Bronchus fibroblast of lung (primary cell): Measurements from ENCODE around the gene SF3B1. TPM values are rescaled to one million over a fixed set of nuclear protein-coding genes. Genes with fewer than 3 reads are reported as not detected.

Source experiments
- total RNA-seq: library from RNA; depleted of rRNA; stranded (reverse); fragments of >200 nt; gene quantifications from 2 replicates; pipeline ENCODE4 v1.2.3, GENCODE V29; 2015

SF3B1 gene
- 161 and 163 TPM in 2 replicates for total RNA-seq

DNA sequence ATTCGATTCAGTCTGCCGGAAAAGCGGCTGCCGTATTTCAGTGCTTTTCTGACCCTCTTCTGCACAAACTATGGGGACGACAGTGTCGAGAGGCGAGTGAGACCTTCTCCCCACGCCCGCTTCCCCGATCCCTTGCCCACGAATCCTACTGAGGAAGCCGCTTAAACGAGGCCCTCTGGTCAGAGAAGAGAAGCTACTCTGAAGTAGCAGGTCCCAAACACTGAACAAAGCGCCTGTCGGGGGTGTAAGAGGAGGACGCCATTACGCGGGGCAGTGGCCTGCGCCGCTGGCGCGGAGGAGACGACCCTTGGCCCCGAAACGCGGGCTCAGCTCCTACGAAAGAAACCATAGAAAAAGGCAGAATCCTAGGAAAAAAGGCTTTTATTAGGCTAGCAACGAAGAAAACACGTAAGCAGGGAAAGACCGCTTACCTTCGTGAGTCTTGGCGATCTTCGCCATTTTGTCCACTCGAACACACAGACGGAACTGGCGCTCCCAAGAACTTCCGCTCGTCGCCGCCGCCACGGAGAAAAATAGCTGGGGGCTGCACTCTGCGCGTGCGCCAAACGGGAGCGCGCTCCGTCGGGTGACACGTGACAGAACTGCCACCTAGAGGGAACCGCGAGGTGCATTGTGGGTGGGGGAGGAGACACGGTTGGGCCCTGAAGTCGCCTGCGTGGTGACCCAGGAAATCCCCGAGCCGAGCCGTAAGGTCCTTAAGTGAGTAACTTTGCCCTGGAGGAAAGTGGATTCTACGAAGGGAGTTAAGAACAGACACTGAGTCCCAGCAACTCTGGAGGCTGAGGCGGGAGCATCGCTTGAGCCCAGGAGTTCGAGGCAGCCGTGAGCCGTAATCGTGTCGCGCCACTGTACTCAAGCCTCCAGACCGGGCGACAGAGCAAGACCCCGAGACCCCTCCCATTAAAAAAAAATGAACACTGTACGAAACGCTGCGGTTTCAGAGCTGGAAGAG is at the start of gene SF3B1:
SF3B1 (minus strand) TSS at position 488 of the 973 bp plus-strand sequence; CDS start at position 459, 29 bp downstream.

GRCh38 chr2:197453123-197453913 is 18.5 kb upstream of the SF3B1 start, which contains the start of gene COQ10B:
COQ10B (plus strand) TSS chr2:197453552; CDS start chr2:197453561, 9 bp downstream.

Other genes starting within 250 kb of the SF3B1 start
- gene ANKRD44, start 124.2 kb downstream of the SF3B1 start, total RNA-seq, result 1.2 and 1.5 TPM in 2 replicates
- 11.3 and 16.3 TPM in 2 replicates for gene COQ10B, start 18.5 kb upstream of the SF3B1 start, total RNA-seq
- 227 and 278 TPM in 2 replicates for gene HSPD1, start 64.8 kb upstream of the SF3B1 start, total RNA-seq
- 166 and 186 TPM in 2 replicates for gene HSPE1, start 65.4 kb upstream of the SF3B1 start, total RNA-seq
- gene MOB4, start 81.0 kb upstream of the SF3B1 start, total RNA-seq, result 24.8 and 26.2 TPM in 2 replicates
- gene RFTN2, start 240.6 kb upstream of the SF3B1 start, total RNA-seq, result 3.5 and 3.7 TPM in 2 replicates